ENCODE results near the gene METTL9.
A peak's percentile ranks its signal among the peaks of the same experiment; 100 is the strongest.
"Not testable (repeated sequence)": the region's sequence is repeated elsewhere in the genome, so short reads cannot be mapped to it uniquely, and the experiment has no call there.

The METTL9 gene

DNA sequence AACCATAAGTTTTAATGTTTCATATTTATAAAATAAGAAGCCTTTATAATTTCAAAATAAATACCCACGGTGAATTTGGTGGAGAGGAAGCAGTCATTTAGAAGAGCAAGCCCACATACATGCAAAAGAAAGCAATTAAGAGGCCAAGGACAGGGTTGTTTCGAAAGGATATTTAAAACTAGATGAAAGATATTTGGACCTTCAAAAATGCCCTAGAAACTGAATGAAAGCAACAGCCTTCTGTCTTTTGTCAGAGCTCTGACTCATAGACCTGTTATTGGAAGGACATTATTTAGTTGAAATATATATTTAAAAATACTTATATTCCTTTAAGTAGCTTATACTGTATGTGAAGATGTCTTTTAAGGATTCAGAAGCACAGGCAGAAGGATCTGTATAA, 8.6 kb upstream of the METTL9 start:
- no peak overlapping the region for H3K4me3 ChIP-seq (ENCODE audit: low read length)

DNA sequence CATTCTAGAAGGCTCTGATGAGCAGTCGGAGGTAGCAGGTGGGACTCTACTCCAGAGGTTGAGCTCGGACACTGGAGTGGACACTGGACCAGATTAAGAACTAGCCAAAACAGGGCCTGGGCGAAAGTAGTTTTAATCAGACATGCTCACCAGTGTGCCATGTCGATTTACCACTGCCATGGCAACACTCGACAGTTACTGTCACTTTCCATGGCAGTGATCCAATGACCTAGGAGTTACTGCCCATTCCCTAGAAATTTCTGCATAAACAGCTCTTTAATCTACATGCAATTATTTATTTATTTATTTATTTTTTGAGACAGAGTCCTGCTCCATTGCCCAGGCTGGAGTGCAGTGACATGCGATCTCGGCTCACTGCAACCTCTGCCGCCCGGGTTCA, 7.2 kb upstream of the METTL9 start:
- no peak for TF ChIP-seq ZNF274 (IDR thresholded peaks at IDR 0.05; ENCODE audit: low read depth, low read length)
- H3K4me3 ChIP-seq (ENCODE audit: low read length): no peak overlapping the region

More for the DNA sequence above, 8.6 kb upstream of the METTL9 start:
- no peak for TF ChIP-seq ZNF274 (IDR thresholded peaks at IDR 0.05; ENCODE audit: low read depth, low read length)

DNA sequence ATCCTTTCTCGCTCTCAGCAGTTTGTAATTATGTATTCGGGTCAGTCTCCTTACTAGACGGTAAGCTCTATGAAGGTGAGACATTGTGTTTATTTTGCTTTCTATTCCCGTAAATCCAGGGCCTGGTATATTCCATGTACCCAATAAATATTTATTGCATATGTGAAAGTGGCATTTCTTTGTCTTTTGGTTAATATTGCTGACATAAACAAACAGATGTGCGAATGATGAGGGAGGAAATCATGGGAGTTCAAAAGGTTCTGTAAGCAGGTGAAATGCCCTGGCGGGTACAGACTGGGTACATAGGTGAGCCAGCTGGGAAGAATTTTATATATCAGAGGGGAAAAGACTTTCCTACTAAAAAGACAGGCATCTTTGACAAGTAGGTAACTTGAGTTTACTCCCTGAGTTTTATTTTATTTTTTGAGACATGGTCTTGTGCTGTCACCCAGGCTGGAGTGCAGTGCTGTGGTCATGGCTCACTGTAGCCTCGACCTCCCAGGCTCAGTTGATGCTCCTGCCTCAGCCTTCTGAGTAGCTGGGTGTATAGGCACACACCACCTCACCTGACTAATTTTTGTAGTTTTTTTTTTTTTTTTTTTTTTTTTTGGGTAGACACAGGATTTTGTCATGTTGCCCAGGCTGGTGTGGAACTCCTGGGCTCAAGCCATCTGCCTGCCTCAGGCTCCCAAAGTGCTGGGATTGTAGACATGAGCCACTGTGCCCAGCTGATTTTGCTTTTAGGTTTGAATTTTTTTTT, 5.7 kb upstream of the METTL9 start:
- no peak overlapping the region for H3K4me3 ChIP-seq (ENCODE audit: low read length)
- no peak for TF ChIP-seq ZNF274 (IDR thresholded peaks at IDR 0.05; ENCODE audit: low read depth, low read length)

DNA sequence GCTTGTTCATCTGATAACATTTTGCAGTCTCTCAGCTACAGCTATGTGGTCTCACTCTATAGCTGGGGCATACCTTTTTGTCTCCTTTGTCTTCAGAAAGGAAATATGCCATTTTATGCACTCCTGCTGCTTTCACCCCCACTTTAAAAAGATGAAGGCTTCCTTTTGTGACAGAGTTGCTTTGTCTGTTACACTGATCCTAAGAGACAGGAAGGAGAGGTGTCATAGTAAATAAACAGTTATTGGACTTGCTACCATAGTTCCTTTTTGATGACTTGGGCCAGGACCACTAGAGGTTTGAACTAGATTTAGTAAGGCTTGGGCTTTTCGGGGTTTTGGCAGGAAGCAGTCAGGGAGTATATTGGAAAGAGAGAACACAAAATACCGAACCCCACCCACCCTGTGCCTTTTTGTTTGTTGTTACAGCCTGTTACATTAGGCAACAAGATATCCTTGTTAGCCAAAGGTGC, 1.8 kb upstream of the METTL9 start:
- no peak for TF ChIP-seq ZNF274 (IDR thresholded peaks at IDR 0.05; ENCODE audit: low read depth, low read length)
- no peak overlapping the region for H3K4me3 ChIP-seq (ENCODE audit: low read length)

DNA sequence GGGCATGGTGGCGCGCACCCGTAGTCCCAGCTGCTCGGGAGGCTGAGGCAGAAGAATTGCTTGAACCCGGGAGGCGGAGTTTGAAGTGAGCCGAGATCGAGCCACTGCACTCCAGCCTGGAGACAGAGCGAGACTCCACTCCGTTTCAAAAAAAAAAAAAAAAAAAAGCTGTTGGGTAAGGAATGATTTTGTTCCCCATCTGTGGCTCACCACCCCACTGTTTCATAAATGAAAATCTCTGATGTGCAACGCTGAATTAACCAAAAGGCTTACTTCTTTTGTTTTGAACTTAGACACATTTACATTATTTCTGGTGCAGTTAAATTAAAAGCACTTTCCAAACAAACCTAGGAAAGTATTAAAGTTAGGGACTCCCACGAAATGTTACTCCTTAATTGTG, 1.2 kb upstream of the METTL9 start:
- no peak for TF ChIP-seq ZNF274 (IDR thresholded peaks at IDR 0.05; ENCODE audit: low read depth, low read length)
- no peak overlapping the region for H3K4me3 ChIP-seq (ENCODE audit: low read length)

DNA sequence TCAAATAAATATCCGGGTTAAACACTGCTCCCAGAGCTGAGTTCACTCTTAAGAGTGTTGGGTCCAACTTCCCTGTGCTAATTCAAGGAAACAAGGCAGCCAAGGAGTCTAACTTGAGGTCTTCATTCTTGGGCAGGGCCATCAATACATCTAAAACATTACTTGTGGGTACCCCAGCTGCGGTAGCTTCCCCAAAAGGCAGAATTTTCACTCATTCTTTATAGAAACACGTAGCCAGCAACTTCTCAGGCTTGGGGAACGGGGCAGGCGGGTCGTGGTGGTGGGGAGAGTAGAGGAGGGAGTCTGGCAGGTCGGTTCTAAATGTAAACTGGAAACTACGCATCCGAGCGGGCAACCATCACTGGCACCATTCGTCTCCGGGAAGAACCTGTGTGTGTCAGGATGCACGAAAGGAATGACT, 666 bp upstream of the METTL9 start:
- peak overlapping the region; percentile 74 for H3K4me3 ChIP-seq (ENCODE audit: low read length)
- TF ChIP-seq ZNF274 (IDR thresholded peaks at IDR 0.05; ENCODE audit: low read depth, low read length): no peak

DNA sequence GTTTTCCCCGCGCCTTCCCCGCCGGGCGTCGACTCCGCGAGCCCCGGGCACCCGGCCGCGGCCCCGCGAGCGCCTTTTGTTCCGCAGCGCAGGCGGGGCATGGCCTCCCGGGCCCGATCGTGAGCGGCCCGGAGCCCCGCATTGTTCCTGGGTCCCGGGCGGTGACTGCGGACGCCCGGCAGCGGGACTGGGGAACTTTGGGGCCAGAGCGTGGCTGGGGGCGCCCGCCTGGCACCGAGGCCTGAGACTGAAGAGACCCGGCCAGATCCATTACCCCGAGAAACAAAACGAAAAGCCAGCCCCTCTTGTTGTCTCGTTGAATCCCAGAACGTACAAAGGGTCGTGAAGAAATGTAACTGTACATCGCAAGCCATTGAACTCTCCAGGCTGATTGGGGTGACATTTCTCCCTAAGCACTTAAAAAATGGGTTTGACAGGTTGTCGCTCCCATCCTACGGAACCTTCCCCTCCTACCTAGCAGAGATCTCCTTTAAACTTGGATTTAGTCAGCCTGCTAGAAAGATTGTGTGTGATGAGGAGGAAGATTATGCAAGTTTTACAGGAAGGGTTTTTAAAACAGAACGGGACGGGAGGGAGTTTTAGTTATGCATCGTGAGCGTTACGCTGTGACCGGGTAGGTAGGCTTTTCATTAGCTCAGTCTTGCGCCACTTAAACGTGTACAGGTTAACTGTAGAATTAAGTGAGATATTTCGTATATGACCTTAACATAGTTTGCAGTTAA, 825 bp downstream of the METTL9 start:
- no peak for TF ChIP-seq ZNF274 (IDR thresholded peaks at IDR 0.05; ENCODE audit: low read depth, low read length)
- H3K4me3 ChIP-seq (ENCODE audit: low read length): peak overlapping the region; percentile 96

DNA sequence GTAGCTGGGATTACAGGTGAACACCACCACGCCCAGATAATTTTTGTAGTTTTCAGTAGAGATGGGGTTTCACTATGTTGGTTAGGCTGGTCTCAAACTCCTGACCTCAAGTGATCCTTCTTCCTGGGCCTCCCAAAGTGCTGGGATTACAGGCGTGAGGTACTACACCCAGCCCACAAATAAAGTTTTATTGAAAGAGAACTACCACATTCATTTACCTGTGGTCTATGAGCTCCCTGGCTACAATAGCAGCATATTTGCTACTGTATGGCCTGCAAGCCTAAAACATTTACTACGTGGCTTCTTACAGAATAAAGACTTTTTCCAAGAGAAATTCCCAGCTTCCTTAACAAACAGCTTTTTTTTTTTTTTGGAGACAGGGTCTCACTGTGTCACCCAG, 3.4 kb downstream of the METTL9 start:
- no peak for TF ChIP-seq ZNF274 (IDR thresholded peaks at IDR 0.05; ENCODE audit: low read depth, low read length)
- H3K4me3 ChIP-seq (ENCODE audit: low read length): no peak overlapping the region

DNA sequence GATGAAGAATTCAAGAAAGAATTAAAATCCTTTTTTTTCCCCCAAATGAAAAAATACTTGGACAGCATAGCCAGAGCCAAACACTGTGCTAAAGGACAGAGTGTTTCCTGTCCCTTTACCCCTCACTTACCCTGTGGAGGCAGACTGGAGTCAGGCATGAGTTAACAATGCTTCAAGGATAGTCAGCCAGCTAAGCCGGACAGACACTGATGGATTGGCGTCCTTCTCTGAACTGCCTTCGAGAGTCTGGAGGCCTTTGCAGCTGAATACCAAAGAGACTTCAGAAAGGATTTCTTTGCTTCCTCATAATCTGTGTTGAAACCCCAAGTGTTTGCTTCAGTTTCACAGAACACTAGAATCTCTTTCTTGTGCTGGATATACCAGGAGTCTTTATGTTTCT, 4.6 kb downstream of the METTL9 start:
- no peak for TF ChIP-seq ZNF274 (IDR thresholded peaks at IDR 0.05; ENCODE audit: low read depth, low read length)
- no peak overlapping the region for H3K4me3 ChIP-seq (ENCODE audit: low read length)

DNA sequence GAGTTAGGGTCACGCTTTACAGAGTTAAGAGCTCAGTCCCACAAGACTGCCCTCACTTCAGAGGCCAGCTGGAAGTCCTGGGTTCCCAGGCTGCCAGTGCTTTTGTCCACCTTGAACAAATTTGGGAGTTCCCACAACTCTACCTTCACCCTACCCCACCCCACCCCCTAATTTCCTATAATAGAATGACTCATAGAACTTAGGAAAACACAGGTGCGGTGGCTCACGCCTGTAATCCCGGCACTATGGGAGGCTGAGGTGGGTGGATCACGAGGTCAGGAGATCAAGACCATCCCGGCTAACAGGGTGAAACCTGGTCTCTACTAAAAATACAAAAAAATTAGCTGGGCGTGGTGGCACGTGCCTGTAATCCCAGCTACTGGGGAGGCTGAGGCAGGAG, 6.5 kb downstream of the METTL9 start:
- not testable (repeated sequence) for H3K4me3 ChIP-seq (ENCODE audit: low read length)

DNA sequence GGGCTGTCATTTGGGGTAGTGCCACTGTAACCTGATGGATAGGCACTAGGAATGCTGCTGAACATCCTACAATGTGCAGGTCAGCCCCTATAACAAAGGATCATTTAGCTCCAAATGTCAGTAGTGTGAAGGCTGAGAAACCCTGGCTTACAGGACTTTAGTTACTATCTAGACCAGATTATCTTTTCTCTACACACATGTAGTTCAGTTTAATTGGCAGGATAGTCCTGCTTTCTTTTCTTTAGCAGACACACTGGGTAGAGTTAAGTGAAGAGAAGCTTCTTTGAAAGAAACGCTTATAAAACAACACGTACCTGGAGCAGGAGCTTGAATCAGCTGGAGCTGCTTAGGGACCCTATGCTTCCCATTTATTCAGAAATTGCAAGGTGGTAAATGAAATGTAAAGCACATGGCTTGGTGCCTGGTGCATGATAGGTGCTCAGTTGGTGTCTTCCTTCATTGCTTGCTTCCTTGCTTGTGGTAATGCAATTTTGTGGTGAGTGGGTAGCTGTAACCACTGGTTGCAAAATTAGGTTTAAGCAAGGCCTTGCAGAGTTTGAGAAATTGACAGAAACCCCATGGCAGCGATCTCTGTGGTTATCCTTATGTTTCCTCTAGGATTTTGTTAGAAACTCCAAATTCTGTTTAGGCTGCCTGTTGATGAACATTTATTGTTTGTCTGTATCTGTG, 9.4 kb downstream of the METTL9 start:
- TF ChIP-seq ZNF274 (IDR thresholded peaks at IDR 0.05; ENCODE audit: low read depth, low read length): no peak
- H3K4me3 ChIP-seq (ENCODE audit: low read length): no peak overlapping the region

DNA sequence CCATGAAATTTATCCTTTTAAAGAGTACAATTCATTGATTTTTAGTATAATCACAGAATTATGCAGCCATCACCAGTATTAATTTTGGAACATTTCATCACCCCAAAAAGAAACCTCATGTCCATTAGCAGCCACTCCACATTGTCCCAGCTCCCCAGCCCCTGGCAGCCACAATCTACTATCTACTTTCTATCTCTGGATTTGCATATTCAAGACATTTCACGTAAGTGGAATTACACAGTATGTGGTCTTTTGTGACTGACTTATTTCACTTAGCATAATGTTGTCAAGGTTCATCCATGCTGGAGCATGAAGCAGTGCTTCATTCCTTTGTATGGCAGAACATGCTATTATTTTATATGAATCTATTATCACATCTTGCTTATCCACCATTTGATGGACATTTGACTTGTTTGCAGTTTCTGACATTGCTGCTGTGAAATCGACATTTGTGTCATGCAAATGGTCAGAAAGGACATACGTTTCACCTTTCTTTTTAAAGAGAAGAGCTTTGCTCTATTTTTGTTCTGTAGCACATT, 10.7 kb downstream of the METTL9 start:
- no peak overlapping the region for H3K4me3 ChIP-seq (ENCODE audit: low read length)
- TF ChIP-seq ZNF274 (IDR thresholded peaks at IDR 0.05; ENCODE audit: low read depth, low read length): no peak

DNA sequence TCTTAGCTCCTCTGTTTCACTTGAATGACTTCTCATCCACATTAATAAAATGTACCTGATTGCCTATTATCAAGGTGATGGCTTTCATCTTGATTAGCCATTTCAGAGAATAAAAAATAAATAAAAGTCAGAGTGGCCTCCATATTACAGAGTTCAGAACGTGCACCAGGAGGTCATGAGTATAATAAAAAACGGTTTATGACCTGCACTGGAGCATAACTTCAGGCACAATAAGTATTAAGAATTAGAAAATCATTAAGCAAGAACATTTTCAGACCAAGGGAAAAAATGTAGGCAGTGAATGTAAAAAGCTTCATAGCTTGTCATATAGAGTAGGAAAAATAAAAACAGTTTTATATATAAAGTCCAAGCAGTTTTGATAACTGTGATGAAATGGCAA, 11.4 kb downstream of the METTL9 start:
- H3K4me3 ChIP-seq (ENCODE audit: low read length): no peak overlapping the region
- no peak for TF ChIP-seq ZNF274 (IDR thresholded peaks at IDR 0.05; ENCODE audit: low read depth, low read length)

DNA sequence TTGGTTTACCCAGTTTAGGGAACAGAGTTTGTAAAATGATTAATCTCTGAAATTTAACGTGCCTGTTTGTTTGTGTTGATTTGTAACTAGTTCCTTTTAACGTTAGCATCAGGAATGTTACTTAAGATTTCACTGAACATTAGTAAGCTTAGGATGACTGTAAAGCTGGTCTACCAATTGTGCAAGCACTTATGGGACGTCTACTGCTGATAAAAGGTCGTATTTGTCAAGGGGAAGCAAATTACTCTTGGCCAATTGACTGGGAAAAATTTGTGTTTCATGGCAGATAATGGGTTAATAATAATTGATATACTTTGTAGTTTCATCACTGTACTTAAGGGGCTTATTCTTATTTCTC, 11.8 kb downstream of the METTL9 start:
- no peak for TF ChIP-seq ZNF274 (IDR thresholded peaks at IDR 0.05; ENCODE audit: low read depth, low read length)
- H3K4me3 ChIP-seq (ENCODE audit: low read length): no peak overlapping the region
